ENCODE data around the gene FAM210A.
A peak's percentile ranks its signal among the peaks of the same experiment; 100 is the strongest.
"Not testable (repeated sequence)": the region's sequence is repeated elsewhere in the genome, so short reads cannot be mapped to it uniquely, and the experiment has no call there.

The FAM210A gene

GRCh38 chr18:13726232-13726971 lies at the start of gene FAM210A, which contains the start of gene RNMT:
Gene FAM210A (minus strand): TSS chr18:13726558. CDS start chr18:13682077, 44,481 bp downstream.
Gene RNMT (plus strand): TSS chr18:13726673. CDS start chr18:13731518, 4,845 bp downstream.
- peak; percentile 89 to 91 for DNase-seq (ENCODE audit: low read depth in 2 of 2)

DNA sequence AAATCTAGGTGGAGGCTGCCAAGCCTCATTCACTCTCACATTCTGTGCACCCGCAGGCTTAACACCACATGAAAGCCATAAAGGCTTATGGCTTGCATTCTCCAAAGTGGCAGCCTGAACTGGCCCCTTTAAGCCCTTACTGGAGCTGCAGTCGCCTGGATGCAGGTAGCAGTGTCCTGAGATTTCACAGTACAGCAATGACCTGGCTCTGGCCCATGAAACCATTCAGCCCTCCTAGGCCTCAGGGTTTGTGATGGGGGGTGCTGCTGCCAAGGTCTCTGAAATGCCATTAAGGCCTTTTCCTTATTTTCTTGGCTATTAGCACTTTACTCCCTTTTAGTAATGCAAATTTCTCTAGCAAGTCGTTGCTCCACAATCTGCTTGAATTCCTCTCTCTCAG lies 48.7 kb upstream of the FAM210A start:
- DNase-seq (ENCODE audit: low read depth in 2 of 2) = no peak

- DNase-seq (ENCODE audit: low read depth in 2 of 2) = no peak
Measured at GRCh38 chr18:13762690-13763439, 36.5 kb upstream of the FAM210A start.

GRCh38 chr18:13760047-13760446 lies 33.7 kb upstream of the FAM210A start:
- DNase-seq (ENCODE audit: low read depth in 2 of 2) = no peak

GRCh38 chr18:13758622-13759021 lies 32.3 kb upstream of the FAM210A start:
- no peak for DNase-seq (ENCODE audit: low read depth in 2 of 2)

GRCh38 chr18:13756671-13757070 lies 30.3 kb upstream of the FAM210A start:
- no peak for DNase-seq (ENCODE audit: low read depth in 2 of 2)

DNA sequence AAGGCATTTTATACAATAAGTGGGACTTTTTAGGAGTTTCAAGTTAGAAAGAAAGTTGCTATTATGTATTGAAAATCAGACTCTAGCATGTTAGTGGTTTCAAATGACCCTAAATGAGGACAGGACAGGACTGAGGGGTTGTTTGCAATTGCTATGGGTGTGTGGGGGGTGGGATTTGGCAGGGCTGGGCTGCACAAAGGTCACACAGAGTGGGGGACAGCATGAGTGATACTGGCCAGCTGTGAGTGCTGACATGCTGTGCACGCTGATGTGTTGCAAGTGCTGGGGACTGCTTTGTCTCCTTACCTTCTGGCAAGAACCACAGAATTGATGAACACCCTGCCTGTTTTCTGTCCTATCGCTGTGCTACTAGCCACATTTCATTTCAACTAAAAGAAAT lies 29.9 kb upstream of the FAM210A start:
- no peak for DNase-seq (ENCODE audit: low read depth in 2 of 2)

- DNase-seq (ENCODE audit: low read depth in 2 of 2) = not testable (repeated sequence)
Measured at GRCh38 chr18:13751599-13751998, 25.2 kb upstream of the FAM210A start.

GRCh38 chr18:13746633-13747032 lies 20.3 kb upstream of the FAM210A start:
- no peak for DNase-seq (ENCODE audit: low read depth in 2 of 2)

DNA sequence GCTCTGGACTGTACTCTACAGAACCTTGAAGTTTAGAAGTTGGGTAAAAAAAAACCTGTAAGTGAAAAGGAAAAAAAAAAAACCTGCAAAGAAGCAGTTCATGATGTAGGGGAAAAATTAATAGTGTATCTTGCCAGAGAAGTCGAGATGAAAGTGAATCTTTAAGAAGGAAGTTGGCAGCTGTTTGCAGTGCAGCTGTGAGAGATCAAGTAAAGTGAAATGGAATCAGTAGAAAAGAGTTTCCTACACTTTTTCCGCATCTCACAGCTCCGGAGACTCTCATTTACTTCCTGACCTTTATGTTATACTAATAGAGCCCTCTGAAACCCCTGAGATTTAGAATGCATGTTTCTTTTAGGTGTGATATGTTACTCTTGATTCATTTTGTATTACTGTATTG lies 19.3 kb upstream of the FAM210A start:
- no peak for DNase-seq (ENCODE audit: low read depth in 2 of 2)

DNA sequence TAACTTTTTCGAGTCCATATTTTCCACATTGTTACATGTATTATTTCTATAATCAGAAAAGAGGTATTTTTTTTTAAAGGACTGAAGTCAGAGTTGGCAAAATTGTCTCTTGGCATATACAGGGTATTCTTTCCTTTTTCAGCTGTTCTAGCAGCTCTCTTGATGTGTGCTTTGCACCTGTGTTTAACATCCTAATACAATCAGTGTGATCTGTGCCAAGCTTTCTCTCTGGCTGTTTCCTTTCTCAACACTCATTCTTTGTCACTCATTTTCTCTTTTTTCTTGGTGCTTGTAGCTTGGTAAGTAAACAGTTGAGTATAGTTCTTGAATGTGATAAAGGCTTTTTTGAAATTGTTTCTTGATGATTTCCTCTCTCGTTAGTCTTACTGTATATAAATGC lies 9.3 kb upstream of the FAM210A start:
- DNase-seq (ENCODE audit: low read depth in 2 of 2) = no peak

DNA sequence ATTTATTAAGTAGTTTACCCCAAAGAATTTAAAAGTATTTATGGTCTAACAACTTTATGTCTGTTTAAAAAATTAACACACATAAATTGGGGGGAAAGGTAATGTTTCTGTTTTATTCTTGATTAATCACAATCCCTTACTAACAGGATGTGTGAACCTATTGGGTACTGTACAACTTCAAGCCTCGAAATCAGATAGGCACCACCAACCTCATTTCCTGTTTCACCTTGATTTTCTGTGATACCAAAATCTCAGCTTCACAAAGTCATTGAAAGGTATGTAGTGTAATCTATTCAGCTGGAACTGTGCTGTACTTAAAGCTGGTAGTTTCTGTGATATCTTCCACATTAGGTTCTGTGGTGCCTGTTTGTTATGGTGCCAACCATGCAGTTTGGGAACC lies 4.1 kb upstream of the FAM210A start:
- DNase-seq (ENCODE audit: low read depth in 2 of 2) = no peak

DNA sequence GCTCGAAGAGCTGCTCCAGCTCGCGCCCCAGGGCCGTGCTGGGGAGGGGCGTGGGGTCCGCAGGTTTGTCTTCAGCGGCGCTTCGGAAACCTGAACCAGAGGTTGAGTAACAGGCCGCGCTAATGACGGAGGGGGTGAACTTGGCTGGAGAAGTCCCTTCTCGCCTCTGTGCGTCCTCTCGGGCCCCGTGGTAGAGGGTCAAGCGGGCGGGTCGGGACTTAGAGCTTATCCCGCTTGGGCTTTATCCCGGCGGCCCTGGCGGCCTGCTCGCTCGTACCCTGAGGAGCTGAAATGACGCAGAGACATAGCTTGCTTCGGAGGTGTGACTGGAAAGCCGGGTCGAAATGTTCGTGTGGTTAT lies 594 bp upstream of the FAM210A start:
- DNase-seq (ENCODE audit: low read depth in 2 of 2) = peak in 1 of 2 donors; percentile 5

DNA sequence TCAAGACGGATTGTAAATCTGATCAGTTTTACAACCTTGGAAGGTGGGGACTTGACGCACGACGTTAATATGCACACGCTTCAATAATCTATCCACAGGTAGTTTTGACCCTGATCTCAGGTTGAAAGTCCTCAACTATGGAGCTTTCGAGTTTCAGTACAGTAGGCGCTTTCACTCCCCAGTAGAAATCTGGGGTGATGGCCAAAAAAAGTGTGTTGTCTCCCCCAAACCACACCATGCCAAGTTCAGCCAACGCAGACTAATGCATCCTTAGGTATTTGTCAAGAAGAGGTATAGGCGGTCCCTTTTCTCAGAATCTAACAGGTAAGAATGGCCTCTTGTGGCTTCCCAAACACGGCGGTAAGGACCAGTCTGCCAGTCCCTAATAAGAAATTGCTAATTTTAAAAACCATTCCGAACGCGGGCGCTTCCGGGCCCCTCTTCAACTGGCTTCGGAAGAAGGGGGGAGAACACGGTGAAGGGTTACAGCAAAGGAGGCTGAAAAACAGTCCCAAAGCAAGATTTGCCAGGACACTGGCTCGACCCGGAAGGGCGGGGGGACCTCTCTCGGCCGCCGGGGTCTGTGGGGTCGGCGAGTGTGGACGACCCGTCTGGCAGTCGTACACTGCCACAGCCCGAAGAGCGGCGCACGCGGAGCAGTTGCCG lies 659 bp downstream of the FAM210A start:
- peak; percentile 0 to 3 for DNase-seq (ENCODE audit: low read depth in 2 of 2)

DNA sequence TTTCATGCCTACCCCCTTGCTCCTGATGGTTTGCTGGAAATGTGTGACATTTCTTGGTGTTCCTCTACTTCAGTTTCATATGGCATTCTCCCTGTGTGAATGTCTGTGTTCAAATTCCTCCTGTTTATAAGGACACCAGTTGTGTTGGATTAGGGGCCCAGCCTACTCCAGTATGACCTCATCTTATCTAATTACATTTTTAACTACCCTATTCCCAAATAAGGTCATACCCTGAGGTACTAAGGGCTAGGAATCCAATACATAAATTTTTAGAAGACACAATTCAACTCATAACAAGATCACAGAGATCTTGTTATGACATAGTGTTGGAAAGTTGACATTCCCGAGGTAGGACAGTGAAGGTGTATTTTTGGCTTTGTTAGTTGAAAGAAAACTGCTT lies 5.5 kb downstream of the FAM210A start:
- DNase-seq (ENCODE audit: low read depth in 2 of 2) = no peak

GRCh38 chr18:13720123-13720522 lies 6.2 kb downstream of the FAM210A start:
- no peak for DNase-seq (ENCODE audit: low read depth in 2 of 2)

DNA sequence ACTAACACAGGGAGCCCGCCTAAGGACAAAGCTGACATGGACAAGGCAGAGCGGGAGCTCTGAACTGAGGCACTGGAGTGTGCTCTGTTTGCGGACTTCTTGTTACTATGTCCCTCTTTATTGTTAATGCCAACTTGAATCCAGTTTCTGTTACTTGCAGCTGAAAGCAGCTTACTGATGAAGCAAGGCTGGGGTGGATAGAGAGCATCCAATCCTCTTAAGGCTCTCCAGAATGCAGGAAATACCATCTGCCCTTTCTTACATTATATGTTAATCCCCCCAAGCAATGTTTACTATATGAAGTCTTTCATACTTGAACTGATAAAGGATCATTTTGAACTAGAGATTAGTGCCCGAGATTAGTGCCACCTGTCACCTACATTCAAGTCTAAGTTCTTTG lies 9.4 kb downstream of the FAM210A start:
- no peak for DNase-seq (ENCODE audit: low read depth in 2 of 2)

GRCh38 chr18:13715330-13715729 lies 11.0 kb downstream of the FAM210A start:
- DNase-seq (ENCODE audit: low read depth in 2 of 2) = no peak

DNA sequence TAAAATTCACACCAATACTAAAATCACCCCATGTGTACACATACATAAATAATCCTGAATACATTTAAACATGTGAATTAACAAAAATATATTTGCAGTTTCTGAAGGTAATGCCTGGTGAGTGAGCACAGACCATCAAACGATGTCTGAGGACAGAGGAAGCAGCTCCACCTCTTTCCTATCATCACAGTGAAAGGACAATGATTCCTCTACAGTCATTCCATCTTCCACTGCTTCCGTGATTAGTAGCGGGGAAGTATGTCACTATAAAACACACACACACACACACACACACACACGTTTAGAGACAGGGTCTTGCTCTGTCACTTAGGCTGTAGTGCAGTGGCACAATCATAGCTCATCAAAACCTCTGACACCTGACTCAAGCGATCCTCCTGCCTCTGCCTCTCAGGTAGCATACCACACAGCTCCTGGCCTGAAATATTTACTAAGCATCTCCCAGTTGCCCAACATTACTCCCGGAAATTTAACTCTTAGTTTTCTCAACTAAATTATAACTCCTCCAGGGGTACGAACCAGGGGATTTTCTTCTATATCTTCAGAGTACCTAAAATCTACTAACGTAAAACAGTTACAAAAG lies 12.8 kb downstream of the FAM210A start:
- DNase-seq (ENCODE audit: low read depth in 2 of 2) = no peak

DNA sequence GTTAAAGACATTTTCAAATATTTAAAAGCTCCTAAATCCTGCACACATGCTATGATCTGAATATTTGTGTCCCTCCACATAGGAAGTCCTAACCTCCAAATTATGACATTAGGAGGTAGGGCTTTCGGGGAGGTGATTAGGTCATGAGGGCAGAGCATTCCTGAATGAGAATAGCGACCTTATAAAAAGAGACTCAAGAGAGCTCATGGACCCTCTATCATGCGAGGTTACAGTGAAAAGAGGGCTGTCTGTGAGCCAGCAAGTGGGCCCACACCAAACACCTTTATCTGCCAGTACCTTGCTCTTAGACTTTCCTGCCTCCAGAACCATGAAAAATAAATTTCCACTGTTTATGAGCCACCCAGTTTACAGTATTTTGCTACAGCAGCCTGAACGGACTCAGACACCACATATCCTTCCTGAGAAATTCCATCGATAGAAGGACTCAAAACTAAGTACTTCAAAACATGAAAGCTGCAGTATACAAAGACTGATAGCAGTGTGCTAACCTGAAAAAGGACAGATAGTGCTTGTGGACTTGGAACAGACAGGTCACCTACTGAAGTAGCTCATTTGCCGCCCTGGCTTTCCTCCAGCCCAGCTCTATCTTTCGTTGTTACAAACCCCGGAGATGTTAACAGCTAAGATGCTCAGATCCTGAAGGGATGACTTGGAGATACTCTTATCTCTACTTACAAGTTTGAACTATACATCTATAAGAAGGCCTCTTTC lies 13.8 kb downstream of the FAM210A start:
- DNase-seq (ENCODE audit: low read depth in 2 of 2) = no peak

GRCh38 chr18:13710414-13710831 lies 15.9 kb downstream of the FAM210A start:
- DNase-seq (ENCODE audit: low read depth in 2 of 2) = no peak

DNA sequence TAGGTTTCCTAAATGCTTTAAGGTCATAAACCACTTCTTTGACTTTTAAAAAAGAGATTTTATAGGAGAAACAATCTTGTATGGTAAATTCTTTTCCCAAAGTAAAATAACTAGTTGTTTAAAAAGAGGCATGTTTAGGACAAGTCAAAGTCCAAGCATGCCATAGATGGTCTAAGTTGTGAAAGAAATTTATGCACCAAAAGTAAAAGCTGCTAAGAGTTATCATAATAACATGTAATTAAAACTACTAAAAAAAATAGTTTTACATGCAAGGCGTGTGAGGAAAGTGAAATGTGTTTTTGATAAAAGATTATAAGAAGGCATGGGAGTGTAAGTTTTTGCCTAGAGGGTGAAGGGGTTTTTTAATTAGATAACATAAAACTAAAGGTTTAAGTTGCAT lies 22.5 kb downstream of the FAM210A start:
- DNase-seq (ENCODE audit: low read depth in 2 of 2) = no peak
